SK-N-SH (cell line): ENCODE measurements around the gene SEC11A. TPM values are rescaled to one million over a fixed set of nuclear protein-coding genes. Genes with fewer than 3 reads are reported as not detected.
"Not testable (repeated sequence)": the region's sequence is repeated elsewhere in the genome, so short reads cannot be mapped to it uniquely, and the experiment has no call there.

Experiments used
- CTCF ChIA-PET: fragments of 300-600, 350-600 bp; formaldehyde crosslinking; extraction: SDS; loops from one replicate; lab custom pipeline; 2021; lab: Yijun Ruan, JAX
- POLR2A ChIA-PET: fragments of 350-600 bp; sonication (Branson Sonifier 250); formaldehyde crosslinking; extraction: SDS; loops from one replicate; lab custom pipeline; 2020; ENCODE audit warnings: antibody characterized with exemption, inconsistent platforms; lab: Yijun Ruan, JAX
- DNase-seq: peaks from one replicate; pipeline ENCODE4 v3.0.0; 2012
- H2AFZ ChIP-seq: fragments of 200-600 bp; sonication (generic); 2 replicates; pipeline ENCODE4 v1.8.1; 2016; ENCODE audit warnings: antibody characterized with exemption, mild to moderate bottlenecking, low read depth
- H3F3A ChIP-seq: fragments of 200-600 bp; sonication (generic); replicated peaks from 2 replicates; pipeline ENCODE3; 2016; ENCODE audit warnings: antibody characterized with exemption, mild to moderate bottlenecking; ENCODE audit not compliant: insufficient read depth
- H3K27ac ChIP-seq, 2 experiments: fragments of 200-500 bp in 1 of 2; fragments of 200-600 bp in 1 of 2; sonication (Bioruptor generic) in 1 of 2; sonication (generic), shearing (Covaris generic) in 1 of 2; 2 replicates each; pipeline versions ENCODE4 v1.5.1 to v1.6.1; 2014 to 2016; ENCODE audit warnings: low read depth in 2 of 2, inconsistent platforms in 1 of 2, low read length in 1 of 2, mild to moderate bottlenecking in 1 of 2, mixed read lengths in 1 of 2
- H3K27me3 ChIP-seq: fragments of 200-600 bp; sonication (generic), shearing (Covaris generic); 2 replicates; pipeline ENCODE4 v1.6.1; 2016; ENCODE audit warnings: mixed run types; ENCODE audit not compliant: insufficient read depth
- H3K36me3 ChIP-seq, 2 experiments: fragments of 200-500 bp in 1 of 2; fragments of 200-600 bp in 1 of 2; sonication (Bioruptor generic) in 1 of 2; sonication (generic) in 1 of 2; replicated peaks in 1 of 2; 2 replicates each; pipeline versions ENCODE3 to v1.5.1; 2014 to 2016; ENCODE audit warnings: low read length in 1 of 2, mild to moderate bottlenecking in 1 of 2; ENCODE audit not compliant: insufficient read depth in 2 of 2, control insufficient read depth in 1 of 2
- H3K4me1 ChIP-seq, 2 experiments: fragments of 200-500 bp in 1 of 2; fragments of 200-600 bp in 1 of 2; sonication (Bioruptor generic) in 1 of 2; sonication (generic), shearing (Covaris generic) in 1 of 2; 2 replicates each; pipeline versions ENCODE4 v1.5.1 to v1.6.1; 2014 to 2016; ENCODE audit warnings: low read depth in 1 of 2, low read length in 1 of 2, mixed run types in 1 of 2; ENCODE audit not compliant: insufficient read depth in 2 of 2, control insufficient read depth in 1 of 2
- H3K4me2 ChIP-seq: fragments of 200-600 bp; sonication (generic), shearing (Covaris generic); 2 replicates; pipeline ENCODE4 v1.6.1; 2017; ENCODE audit warnings: mixed run types
- H3K4me3 ChIP-seq, 2 experiments: fragments of 200-500 bp in 1 of 2; fragments of 200-600 bp in 1 of 2; sonication (Bioruptor generic) in 1 of 2; sonication (generic), shearing (Covaris generic) in 1 of 2; 2 replicates each; pipeline versions ENCODE4 v1.5.1 to v1.8.1; 2014 to 2016; ENCODE audit warnings: low read depth in 2 of 2, inconsistent platforms in 1 of 2, low read length in 1 of 2, mild to moderate bottlenecking in 1 of 2, mixed read lengths in 1 of 2, moderate library complexity in 1 of 2
- H3K79me2 ChIP-seq: fragments of 200-600 bp; sonication (generic); 2 replicates; pipeline ENCODE4 v1.8.1; 2017; ENCODE audit warnings: mild to moderate bottlenecking; ENCODE audit not compliant: insufficient read depth
- H3K9ac ChIP-seq: fragments of 200-600 bp; sonication (generic); 2 replicates; pipeline ENCODE4 v1.6.1; 2017; ENCODE audit warnings: mixed run types
- H3K9me2 ChIP-seq: fragments of 200-600 bp; sonication (generic); 2 replicates; pipeline ENCODE4 v1.6.1; 2017; ENCODE audit warnings: mixed run types
- H3K9me3 ChIP-seq: fragments of 200-600 bp; sonication (generic); 2 replicates; pipeline ENCODE4 v1.6.1; 2017; ENCODE audit warnings: mixed run types, mild to moderate bottlenecking, moderate library complexity
- H4K20me1 ChIP-seq: fragments of 200-600 bp; sonication (generic); 2 replicates; pipeline ENCODE4 v1.6.1; 2017; ENCODE audit warnings: mild to moderate bottlenecking, mixed run types; ENCODE audit not compliant: insufficient read depth
- EP300 ChIP-seq, 2 experiments: IDR thresholded peaks; 2 replicates each; pipeline versions ENCODE4 v1.4.0 to v1.6.1; 2012; ENCODE audit warnings: borderline replicate concordance in 1 of 2, low read depth in 1 of 2, low read length in 1 of 2
- FOXJ3 ChIP-seq: sonication (generic); formaldehyde crosslinking; IDR thresholded peaks from 2 replicates; pipeline ENCODE4 v1.5.1; 2020; ENCODE audit warnings: mild to moderate bottlenecking, missing genetic modification reagents
- FOXM1 ChIP-seq: IDR thresholded peaks from 2 replicates; pipeline ENCODE4 v1.4.0; 2012; ENCODE audit warnings: low read depth, mild to moderate bottlenecking
- GABPA ChIP-seq: IDR thresholded peaks from 2 replicates; pipeline ENCODE4 v1.4.0; 2012; ENCODE audit warnings: low read depth, mild to moderate bottlenecking
- IRF3 ChIP-seq: fragments of 150-350 bp; IDR thresholded peaks from 2 replicates; pipeline ENCODE4 v1.6.1; 2016; ENCODE audit warnings: mild to moderate bottlenecking, low read depth, low read length
- JUND ChIP-seq: IDR thresholded peaks from 2 replicates; pipeline ENCODE4 v1.4.0; 2012
- MEF2A ChIP-seq: IDR thresholded peaks from 2 replicates; pipeline ENCODE4 v1.4.0; 2012; ENCODE audit warnings: low read depth, borderline replicate concordance
- MXI1 ChIP-seq: IDR thresholded peaks from 2 replicates; pipeline ENCODE4 v1.6.1; 2012; ENCODE audit warnings: mild to moderate bottlenecking, low read depth, low read length, improper control_type of control experiment
- POLR2AphosphoS5 ChIP-seq: IDR thresholded peaks from 2 replicates; pipeline ENCODE4 v1.6.1; 2012; ENCODE audit warnings: low read depth, low read length
- RCOR1 ChIP-seq: fragments of 150-350 bp; IDR thresholded peaks from 2 replicates; pipeline ENCODE4 v1.6.1; 2017; ENCODE audit warnings: antibody characterized with exemption, low read length
- RFX5 ChIP-seq: IDR thresholded peaks from 2 replicates; pipeline ENCODE4 v1.6.1; 2012; ENCODE audit warnings: mild to moderate bottlenecking, improper control_type of control experiment, low read length
- RXRA ChIP-seq: IDR thresholded peaks from 2 replicates; pipeline ENCODE4 v1.4.0; 2012; ENCODE audit warnings: low read depth, mild to moderate bottlenecking, borderline replicate concordance
- SIN3A ChIP-seq: IDR thresholded peaks from 2 replicates; pipeline ENCODE4 v1.6.1; 2012; ENCODE audit warnings: low read depth, mild to moderate bottlenecking, low read length, moderate library complexity, borderline replicate concordance
- SMC3 ChIP-seq: IDR thresholded peaks from 2 replicates; pipeline ENCODE4 v1.6.1; 2012; ENCODE audit warnings: low read depth, low read length, improper control_type of control experiment
- TAF1 ChIP-seq: IDR thresholded peaks from 2 replicates; pipeline ENCODE4 v1.6.1; 2012; ENCODE audit warnings: low read depth, mild to moderate bottlenecking, low read length, moderate library complexity, borderline replicate concordance
- TCF12 ChIP-seq: IDR thresholded peaks from 2 replicates; pipeline ENCODE4 v1.4.0; 2012
- YY1 ChIP-seq: IDR thresholded peaks from 2 replicates; pipeline ENCODE4 v1.4.0; 2012; ENCODE audit warnings: low read depth, mild to moderate bottlenecking
- WGBS: methylation state at CpG from one replicate; pipeline ENCODE4 v1.1.6; 2017; ENCODE audit warnings: low lambda C conversion rate; 5-methylcytosine and 5-hydroxymethylcytosine counted together
- polyA plus RNA-seq, 3 experiments: library from polyadenylated mRNA; depleted of rRNA; stranded (reverse); fragments of >200 nt; gene quantifications; 2 replicates each; pipeline ENCODE4 v1.2.3, GENCODE V29; 2012
- TF ChIP-seq, protein P1 (sequence below): IDR thresholded peaks from 2 replicates; pipeline ENCODE4 v1.4.0; 2012; ENCODE audit warnings: low read depth, borderline replicate concordance

Gene SEC11A
- polyA plus RNA-seq, 1 of the 3 experiments (the other 2 are of a cell fraction), result 107 TPM

- TF ChIP-seq IRF3 (no peak), POLR2AphosphoS5 (no peak)
Observed at GRCh38 chr15:84759018-84759417, 43.1 kb upstream of the SEC11A start (continued).

DNA sequence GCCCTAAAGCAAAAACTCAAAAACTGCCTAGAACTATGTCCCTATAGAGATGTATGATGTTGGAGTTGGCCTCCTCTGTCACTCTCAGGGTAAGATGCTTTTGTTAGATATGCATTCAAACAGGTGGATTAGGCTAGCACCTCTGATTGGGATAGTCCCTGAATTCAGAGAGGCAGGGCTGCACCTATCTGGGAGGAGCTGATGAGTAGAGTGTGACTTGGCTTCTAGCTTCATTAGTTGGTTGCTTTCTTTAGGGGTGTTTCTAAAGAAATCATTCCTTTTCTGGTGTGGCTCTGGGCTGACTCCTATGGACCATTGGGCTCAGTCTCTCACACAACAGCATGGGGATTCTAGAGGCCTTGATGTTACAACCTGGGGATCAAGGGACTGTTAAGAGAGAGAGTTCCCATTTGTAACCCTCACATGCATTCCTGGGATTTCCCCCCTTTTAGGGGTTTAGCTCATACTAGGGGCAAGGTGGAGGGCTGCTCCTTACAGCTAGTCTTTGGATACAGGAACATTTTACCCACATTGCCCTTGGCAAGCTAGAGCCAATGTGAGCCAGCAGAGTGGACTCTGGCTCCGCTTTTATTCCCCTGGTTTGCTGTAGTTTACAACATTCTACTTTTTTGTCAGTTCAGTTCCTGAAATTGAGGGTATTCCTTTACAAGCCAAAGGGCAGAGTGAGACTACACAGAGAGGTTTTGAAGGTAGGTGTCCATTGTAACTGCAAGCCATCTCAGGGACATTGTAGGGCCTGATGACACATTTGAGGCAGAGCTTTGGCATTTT, 40.0 kb upstream of the SEC11A start:
- Histone ChIP-seq H3K4me3 (no peak overlapping the region), H3K27ac (no peak overlapping the region), H3K9ac (no peak overlapping the region), H3K27me3 (no peaks in the 10 kb centered on the region), H3K4me2 (no peak overlapping the region), H4K20me1 (peaks cover 99% of the 10 kb centered on the region), H3K9me3 (no peaks in the 10 kb centered on the region), H3K9me2 (no peaks in the 10 kb centered on the region), H2AFZ (no peak overlapping the region), H3K4me1 (peaks cover 0 to 19% of the 10 kb centered on the region in 2 experiments; a peak in 2 of 4 replicates), H3K79me2 (peaks cover 100% of the 10 kb centered on the region), H3K36me3 (peaks cover 0 to 3% of the 10 kb centered on the region in 2 experiments), H3F3A (peaks cover 15% of the 10 kb centered on the region)
- no peak for DNase-seq
- TF ChIP-seq MEF2A, result no peak
- TF ChIP-seq SMC3, result no peak
- TF ChIP-seq SIN3A, result no peak
- TF ChIP-seq MXI1, result no peak
- TF ChIP-seq FOXM1, result no peak
- no peak for TF ChIP-seq RXRA
- no peak for TF ChIP-seq EP300 (IDR thresholded peaks at IDR 0.05; ENCODE audit: borderline replicate concordance in 1 of 2, low read depth in 1 of 2, low read length in 1 of 2)
- TF ChIP-seq JUND, result no peak
- TF ChIP-seq YY1, result no peak
- TF ChIP-seq, protein P1, sequence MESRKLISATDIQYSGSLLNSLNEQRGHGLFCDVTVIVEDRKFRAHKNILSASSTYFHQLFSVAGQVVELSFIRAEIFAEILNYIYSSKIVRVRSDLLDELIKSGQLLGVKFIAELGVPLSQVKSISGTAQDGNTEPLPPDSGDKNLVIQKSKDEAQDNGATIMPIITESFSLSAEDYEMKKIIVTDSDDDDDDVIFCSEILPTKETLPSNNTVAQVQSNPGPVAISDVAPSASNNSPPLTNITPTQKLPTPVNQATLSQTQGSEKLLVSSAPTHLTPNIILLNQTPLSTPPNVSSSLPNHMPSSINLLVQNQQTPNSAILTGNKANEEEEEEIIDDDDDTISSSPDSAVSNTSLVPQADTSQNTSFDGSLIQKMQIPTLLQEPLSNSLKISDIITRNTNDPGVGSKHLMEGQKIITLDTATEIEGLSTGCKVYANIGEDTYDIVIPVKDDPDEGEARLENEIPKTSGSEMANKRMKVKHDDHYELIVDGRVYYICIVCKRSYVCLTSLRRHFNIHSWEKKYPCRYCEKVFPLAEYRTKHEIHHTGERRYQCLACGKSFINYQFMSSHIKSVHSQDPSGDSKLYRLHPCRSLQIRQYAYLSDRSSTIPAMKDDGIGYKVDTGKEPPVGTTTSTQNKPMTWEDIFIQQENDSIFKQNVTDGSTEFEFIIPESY, result no peak
- no peak for TF ChIP-seq FOXJ3 (CRISPR knock-in tag)
- no peak for TF ChIP-seq RCOR1
- no peak for TF ChIP-seq TAF1
- TF ChIP-seq GABPA, result no peak
- no peak for TF ChIP-seq RFX5
- no peak for TF ChIP-seq TCF12
- no peak for TF ChIP-seq POLR2AphosphoS5
- ChIA-PET CTCF (interaction anchor here (1.2 kb wide), 1 partner anchor 172 kb away, joined by 6 read pairs; no protein-coding TSS in a partner anchor), POLR2A (no interaction called here)
- WGBS, result 86% methylated on average over 1 of the region's 1 CpG

- H3K27me3 ChIP-seq, H2AFZ ChIP-seq, H3K9ac ChIP-seq, H3K9me2 ChIP-seq, H3K27ac ChIP-seq, H3K9me3 ChIP-seq, DNase-seq, H3K4me2 ChIP-seq, H3K4me3 ChIP-seq, POLR2A ChIA-PET, H3K36me3 ChIP-seq: not testable (repeated sequence)
- WGBS, result 96% methylated on average over 4 of the region's 4 CpGs
- Histone ChIP-seq H3K79me2 (peaks cover 100% of the 10 kb centered on the region), H3F3A (peaks cover 15% of the 10 kb centered on the region), H3K4me1 (peaks cover 3 to 19% of the 10 kb centered on the region in 2 experiments; a peak in 3 of 4 replicates), H4K20me1 (peaks cover 99% of the 10 kb centered on the region)
- CTCF ChIA-PET, result interaction anchor here (1.3 kb wide), 1 partner anchor 173 kb away, joined by 6 read pairs; no protein-coding TSS in a partner anchor
Observed at GRCh38 chr15:84754889-84755288, 39.0 kb upstream of the SEC11A start.
